Spleen (tissue), 11 donors: ENCODE measurements around the gene TAX1BP3. TPM values are rescaled to one million over a fixed set of nuclear protein-coding genes. Genes with fewer than 3 reads are reported as not detected.

ENCODE experiments used
- DNase-seq: peaks from one replicate; pipeline ENCODE4 v3.0.0-alpha.2; 2020
- H3K27ac ChIP-seq, 8 donors: fragments of 200-600 bp; sonication (generic) in 7 of 8; 1 replicate in 4 of 8; 2 replicates in 4 of 8; pipeline versions ENCODE4 v1.5.0 to v1.8.0; 2016 to 2021; ENCODE audit warnings: inconsistent platforms in 4 of 8, mild to moderate bottlenecking in 4 of 8, moderate library complexity in 1 of 8
- H3K27me3 ChIP-seq, 7 donors: fragments of 200-600 bp; sonication (generic) in 6 of 7; replicated peaks in 1 of 7; 1 replicate in 4 of 7; 2 replicates in 3 of 7; pipeline versions ENCODE4 v1.5.0 to v1.8.0; 2016 to 2021; ENCODE audit warnings: inconsistent platforms in 3 of 7, mild to moderate bottlenecking in 1 of 7
- H3K36me3 ChIP-seq, 6 donors: fragments of 200-600 bp; sonication (generic) in 5 of 6; 1 replicate in 4 of 6; 2 replicates in 2 of 6; pipeline versions ENCODE4 v1.5.0 to v1.8.0; 2016 to 2021; ENCODE audit warnings: inconsistent platforms in 2 of 6
- H3K4me1 ChIP-seq, 6 donors: fragments of 200-600 bp; sonication (generic) in 5 of 6; 1 replicate in 3 of 6; 2 replicates in 3 of 6; pipeline versions ENCODE4 v1.5.0 to v1.8.0; 2016 to 2021; ENCODE audit warnings: inconsistent platforms in 3 of 6
- H3K4me3 ChIP-seq, 8 donors: fragments of 200-600 bp; sonication (generic) in 7 of 8; 1 replicate in 4 of 8; 2 replicates in 4 of 8; pipeline versions ENCODE4 v1.5.0 to v1.8.0; 2016 to 2021; ENCODE audit warnings: inconsistent platforms in 4 of 8, mild to moderate bottlenecking in 4 of 8, moderate library complexity in 2 of 8
- H3K9me3 ChIP-seq, 8 donors: fragments of 200-600 bp; sonication (generic) in 7 of 8; 1 replicate in 4 of 8; 2 replicates in 4 of 8; pipeline versions ENCODE4 v1.5.0 to v1.8.0; 2016 to 2021; ENCODE audit warnings: inconsistent platforms in 4 of 8
- CTCF ChIP-seq, 11 experiments: fragments of 200-600 bp in 7 of 11; fragments of 450-650 bp in 4 of 11; sonication (generic) in 4 of 11; IDR thresholded peaks in 8 of 11; conservative IDR thresholded peaks in 3 of 11; 1 replicate in 7 of 11; 2 replicates in 4 of 11; pipeline versions ENCODE4 v1.4.0 to v1.8.0; 2016 to 2021; ENCODE audit warnings: antibody characterized with exemption in 11 of 11, inconsistent platforms in 4 of 11, mild to moderate bottlenecking in 1 of 11
- POLR2A ChIP-seq, 3 donors: fragments of 450-650 bp; IDR thresholded peaks; one replicate each; pipeline ENCODE4 v1.5.1; 2017; ENCODE audit warnings: antibody characterized with exemption in 3 of 3, mild to moderate bottlenecking in 1 of 3
- POLR2AphosphoS5 ChIP-seq, 3 donors: sonication (generic); formaldehyde crosslinking; IDR thresholded peaks; one replicate each; pipeline ENCODE4 v1.5.1; 2017; ENCODE audit warnings: antibody characterized with exemption in 3 of 3
- WGBS, 5 donors: extraction: QIAGEN DNeasy Blood & Tissue Kit in 3 of 5; methylation state at CpG; one replicate each; pipeline versions ENCODE4 v1.1.5 to v1.1.7; 2013 to 2018; 5-methylcytosine and 5-hydroxymethylcytosine counted together
- intact Hi-C: fragments of 100-400 bp; cut with DNase I; formaldehyde crosslinking; loops from one replicate; pipeline ENCODE4 v1.15.0; 2023; ENCODE audit warnings: low total_unique reads
- polyA plus RNA-seq, 3 donors: library from polyadenylated mRNA; stranded (reverse); fragments of 200-250 nt; gene quantifications; one replicate each; pipeline ENCODE4 v1.2.1, GENCODE V29; 2013
- total RNA-seq, 7 donors: library from RNA; depleted of rRNA in 3 of 7; stranded (reverse); fragments of >200 nt in 3 of 7; fragmentation: NEBNext Ultra II Directional in 4 of 7; extraction: Animal tissue kit (Norgen Biotek cat#: 25700) in 4 of 7; gene quantifications; one replicate each; pipeline versions ENCODE4 v1.1.0 to v1.2.1, GENCODE V29; 2016 to 2021
- donor health status: healthy with polysubstance abuse.
- donor health status: DM: no; HTN: no; CAD: no; lungs with moderate emphysema.
- donor health status: DM: no; HTN: no; CAD: no.
- donor health status: Bipolar disorder and iron deficiency.
- donor health status: healthy.
- donor health status: DM: no; HTN: no; CAD: no.
- donor health status: DM: yes; HTN: yes; CAD: no.

Gene TAX1BP3
- total and polyA plus RNA-seq, 10 donors = 32.9 to 65.7 (median 52.6) TPM

- H3K4me1 ChIP-seq = peaks cover 10 to 75% (median 61%) of the 10 kb centered on the region in 6 donors
- H3K4me3 ChIP-seq = peak overlapping the region in 4 of 8 donors; percentile 3 to 85 (median 14)
- WGBS, 5 donors = 48 to 68% (median 61%) methylated on average over 6 to 19 of the region's 19 CpGs
- no peak for DNase-seq
- TF ChIP-seq POLR2A (IDR thresholded peaks at IDR 0.05) (no peak), CTCF (IDR thresholded peaks at IDR 0.05 in 8 of 11, conservative IDR thresholded peaks at IDR 0.05 in 3 of 11) (no peak), POLR2AphosphoS5 (IDR thresholded peaks at IDR 0.05) (peak; percentile 9 to 67 (median 64))
- peak overlapping the region in 5 of 8 donors; percentile 19 to 92 (median 84) for H3K27ac ChIP-seq
- H3K9me3 ChIP-seq = no peaks in the 10 kb centered on the region
- intact Hi-C loops = loop anchor here (10.0 kb wide), 1 partner anchor 47 kb away; no protein-coding TSS in a partner anchor
- H3K27me3 ChIP-seq = peaks cover 0 to 26% (median 0%) of the 10 kb centered on the region in 7 donors
- peaks cover 0 to 61% (median 16%) of the 10 kb centered on the region in 6 donors for H3K36me3 ChIP-seq
These were observed 19.7 kb upstream of the TAX1BP3 start for GRCh38 chr17:3688027-3688553.

GRCh38 chr17:3685174-3685573 is 16.8 kb upstream of the TAX1BP3 start:
- TF ChIP-seq CTCF (IDR thresholded peaks at IDR 0.05 in 8 of 11, conservative IDR thresholded peaks at IDR 0.05 in 3 of 11) (no peak), POLR2AphosphoS5 (IDR thresholded peaks at IDR 0.05) (peak; percentile 44 to 76 (median 62))
- 19 to 76% (median 55%) methylated on average over 8 to 13 of the region's 13 CpGs for WGBS, 5 donors
- Histone ChIP-seq H3K36me3 (peaks cover 0 to 61% (median 9%) of the 10 kb centered on the region in 6 donors), H3K27me3 (peaks cover 0 to 18% (median 0%) of the 10 kb centered on the region in 7 donors), H3K9me3 (no peaks in the 10 kb centered on the region), H3K4me1 (peaks cover 6 to 66% (median 51%) of the 10 kb centered on the region in 6 donors), H3K27ac (peak overlapping the region in 4 of 8 donors; percentile 41 to 89 (median 66)), H3K4me3 (peak overlapping the region in 1 of 8 donors; percentile 21)
- DNase-seq = no peak
- intact Hi-C loops = loop anchor here (10.0 kb wide), 1 partner anchor 50 kb away; no protein-coding TSS in a partner anchor

GRCh38 chr17:3683054-3683511 is 14.7 kb upstream of the TAX1BP3 start:
- TF ChIP-seq POLR2AphosphoS5 (IDR thresholded peaks at IDR 0.05) = peak; percentile 64 to 85 (median 64)
- TF ChIP-seq CTCF (IDR thresholded peaks at IDR 0.05 in 8 of 11, conservative IDR thresholded peaks at IDR 0.05 in 3 of 11) = peak; percentile 81 to 96 (median 94)
- no peak for TF ChIP-seq POLR2A (IDR thresholded peaks at IDR 0.05)
- Histone ChIP-seq H3K9me3 (no peaks in the 10 kb centered on the region), H3K36me3 (peaks cover 0 to 59% (median 11%) of the 10 kb centered on the region in 6 donors), H3K4me1 (peaks cover 3 to 63% (median 35%) of the 10 kb centered on the region in 6 donors), H3K27me3 (peaks cover 0 to 12% (median 0%) of the 10 kb centered on the region in 7 donors), H3K27ac (peak overlapping the region in 3 of 8 donors; percentile 64 to 89 (median 69)), H3K4me3 (no peak overlapping the region)
- intact Hi-C loops = loop anchor here (10.0 kb wide), 1 partner anchor 52 kb away; no protein-coding TSS in a partner anchor
- no peak for DNase-seq
- 26 to 32% (median 28%) methylated on average over 10 of the region's 10 CpGs for WGBS, 5 donors

- DNase-seq = no peak
- Histone ChIP-seq H3K36me3 (peaks cover 0 to 67% (median 20%) of the 10 kb centered on the region in 6 donors), H3K4me3 (no peak overlapping the region), H3K27ac (peak overlapping the region in 2 of 8 donors; percentile 64 to 89), H3K27me3 (peaks cover 0 to 12% (median 0%) of the 10 kb centered on the region in 7 donors), H3K9me3 (no peaks in the 10 kb centered on the region), H3K4me1 (peaks cover 3 to 60% (median 33%) of the 10 kb centered on the region in 6 donors)
- intact Hi-C loops = loop anchor here (10.0 kb wide), 1 partner anchor 53 kb away; no protein-coding TSS in a partner anchor
- TF ChIP-seq POLR2AphosphoS5 (IDR thresholded peaks at IDR 0.05) (peak in 1 of 3 donors; percentile 56), POLR2A (IDR thresholded peaks at IDR 0.05) (no peak), CTCF (IDR thresholded peaks at IDR 0.05 in 8 of 11, conservative IDR thresholded peaks at IDR 0.05 in 3 of 11) (no peak)
- WGBS, 5 donors = 87 to 96% (median 92%) methylated on average over 11 to 12 of the region's 12 CpGs
These were observed 13.7 kb upstream of the TAX1BP3 start for GRCh38 chr17:3682033-3682432.
